GM19463 (cell line): ENCODE results near the gene SNX18.

Experiments
- ATAC-seq: cut with Tn5 transposase; IDR thresholded peaks from one replicate; pipeline ENCODE4 v1.9.1; 2021; ENCODE audit warnings: mild to moderate bottlenecking, moderate library complexity; ENCODE audit not compliant: unreplicated experiment

The SNX18 gene

DNA sequence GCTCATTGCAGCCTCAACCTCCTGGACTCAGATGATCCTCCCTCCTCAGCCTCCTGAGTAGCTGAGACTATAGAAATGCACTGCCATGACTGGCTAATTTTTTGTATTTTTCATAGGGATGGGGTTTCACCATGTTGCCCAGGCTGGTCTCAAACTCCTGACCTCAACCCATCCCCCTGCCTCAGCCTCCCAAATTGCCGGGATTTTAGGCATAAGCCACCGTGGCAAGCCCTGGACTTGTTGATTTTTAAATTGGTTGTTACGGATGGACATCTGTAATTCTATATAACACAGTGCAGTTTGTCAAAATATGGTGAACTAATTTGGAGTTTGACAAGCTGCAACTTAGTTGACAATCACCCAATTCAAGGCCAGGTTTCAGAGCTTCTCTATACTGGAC, 22.7 kb downstream of the SNX18 start:
- no peak for ATAC-seq

DNA sequence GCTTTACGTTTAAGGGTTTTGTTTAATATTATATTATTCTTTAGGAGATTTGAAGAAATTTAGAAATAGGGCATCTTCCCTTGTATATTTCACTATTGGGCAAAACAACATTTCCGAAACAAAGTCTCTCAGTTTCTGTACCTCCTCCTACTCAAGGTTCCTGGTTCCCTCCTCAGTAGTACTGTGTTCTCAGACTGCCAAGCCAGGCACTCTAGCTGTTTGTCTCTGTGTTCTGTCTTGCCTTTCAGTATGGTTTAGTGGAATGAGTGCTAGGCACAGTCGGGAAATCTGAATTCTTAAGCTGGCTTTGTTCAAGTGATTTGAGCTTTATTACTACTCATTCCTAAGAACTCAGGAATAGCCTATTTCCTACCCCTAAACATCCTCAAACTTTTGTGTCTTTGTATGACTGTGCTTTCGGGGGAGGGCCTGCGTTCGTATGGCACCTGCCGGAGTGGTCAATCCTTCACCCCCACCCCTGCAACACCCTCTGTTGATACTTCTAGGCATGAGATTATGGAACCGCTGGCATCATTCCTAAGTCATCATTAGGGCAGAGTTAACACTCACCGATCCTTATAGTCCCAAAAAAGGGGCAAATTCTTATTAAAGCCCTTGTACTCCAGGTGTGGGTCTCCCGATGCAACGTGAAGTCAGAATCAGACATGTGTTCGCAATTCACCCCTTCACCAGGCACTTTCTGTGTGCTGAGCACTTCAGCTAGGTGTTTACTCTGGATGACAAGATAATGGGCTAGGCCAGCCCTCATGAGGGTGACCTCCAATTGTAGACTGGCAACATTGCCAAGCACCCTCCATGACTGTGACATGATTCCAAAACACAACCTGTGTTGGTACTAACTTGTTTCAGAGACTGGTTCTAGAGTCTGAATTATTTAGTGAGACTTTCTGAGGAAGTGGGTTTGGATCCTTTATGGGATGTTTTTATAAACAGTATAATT, 24.5 kb downstream of the SNX18 start:
- ATAC-seq, result no peak

DNA sequence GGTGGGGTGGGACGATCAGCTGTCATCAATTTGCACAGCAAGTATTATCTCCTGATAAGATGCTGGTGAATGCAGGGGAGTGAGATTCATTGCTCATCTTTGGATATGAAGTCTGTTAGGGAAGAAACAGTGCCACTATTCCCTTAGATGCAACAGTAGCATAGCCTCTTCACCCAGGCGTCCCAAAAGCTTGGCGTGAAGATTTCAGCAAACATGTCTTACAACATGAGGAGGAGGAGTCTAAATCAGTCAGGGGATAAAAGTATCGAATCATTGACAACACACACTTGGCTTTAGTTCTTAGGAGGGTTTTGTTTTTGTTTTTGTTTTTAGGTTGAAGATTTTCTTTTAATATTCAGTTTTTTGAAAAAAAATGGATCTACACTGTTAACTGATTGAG, 26.5 kb downstream of the SNX18 start:
- ATAC-seq, result no peak

DNA sequence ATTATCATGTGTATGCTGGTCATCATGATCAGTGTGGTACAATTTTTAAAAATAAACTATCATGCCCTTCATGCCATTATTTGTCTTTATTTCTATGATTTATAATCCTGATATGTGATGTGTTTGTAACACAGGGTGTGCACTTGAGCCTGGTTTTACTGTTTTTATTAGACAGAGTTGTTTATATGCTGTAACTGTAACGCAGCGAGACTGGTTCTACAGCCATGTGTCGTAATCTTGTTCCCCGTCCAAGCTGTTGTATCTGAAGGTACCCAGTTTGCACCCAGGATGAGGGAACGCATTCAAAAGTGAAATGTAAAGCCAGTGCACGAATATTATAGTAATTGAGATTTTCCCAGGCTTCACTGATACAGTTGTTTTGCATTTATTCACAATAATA, 28.2 kb downstream of the SNX18 start:
- ATAC-seq, result no peak

DNA sequence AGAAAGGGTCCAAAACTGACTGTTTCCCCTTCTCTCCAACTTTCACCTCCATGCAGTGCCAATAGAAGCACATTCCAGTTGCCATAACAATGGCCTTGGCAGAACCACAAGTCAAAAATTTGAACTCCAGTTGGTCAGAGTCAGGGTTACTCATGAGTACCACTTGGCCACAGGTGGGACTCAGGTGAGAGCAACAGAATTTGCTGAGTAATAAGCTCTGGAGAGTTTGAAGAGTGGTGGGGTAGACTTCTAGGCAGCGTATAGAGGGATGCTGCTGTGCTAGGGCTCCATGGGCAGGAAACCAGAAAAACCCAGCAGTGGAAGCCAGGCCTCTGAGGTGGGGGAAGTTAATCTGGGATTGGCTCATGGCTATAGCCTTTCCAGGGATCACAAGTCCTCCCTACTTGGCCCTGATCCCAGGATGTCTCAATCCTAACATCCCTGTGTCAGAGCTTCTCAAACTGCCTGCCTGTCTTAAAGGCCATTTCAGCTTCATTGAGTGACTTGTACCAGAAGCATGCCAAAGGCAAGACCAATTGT, 30.2 kb downstream of the SNX18 start:
- no peak for ATAC-seq

DNA sequence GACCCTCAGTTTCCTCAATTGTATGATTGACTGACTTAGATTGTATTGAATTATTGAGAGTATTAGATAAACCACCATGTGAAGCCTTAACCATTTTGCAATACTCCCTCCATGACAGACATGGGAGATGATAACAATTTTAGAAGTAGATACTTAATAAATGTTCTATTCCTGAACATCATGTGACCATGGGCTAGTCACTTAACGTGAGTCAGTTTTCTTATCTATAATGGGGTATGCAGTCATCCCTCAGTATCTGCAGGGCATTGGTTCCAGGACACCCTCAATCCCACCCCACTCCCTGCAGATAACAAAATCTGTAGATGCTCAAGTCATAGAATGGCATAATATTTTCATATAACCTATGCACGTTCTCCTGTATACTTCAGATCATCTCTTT, 31.0 kb downstream of the SNX18 start:
- ATAC-seq, result no peak

- ATAC-seq, result no peak
Measured at GRCh38 chr5:54551292-54551691, 33.7 kb downstream of the SNX18 start.

DNA sequence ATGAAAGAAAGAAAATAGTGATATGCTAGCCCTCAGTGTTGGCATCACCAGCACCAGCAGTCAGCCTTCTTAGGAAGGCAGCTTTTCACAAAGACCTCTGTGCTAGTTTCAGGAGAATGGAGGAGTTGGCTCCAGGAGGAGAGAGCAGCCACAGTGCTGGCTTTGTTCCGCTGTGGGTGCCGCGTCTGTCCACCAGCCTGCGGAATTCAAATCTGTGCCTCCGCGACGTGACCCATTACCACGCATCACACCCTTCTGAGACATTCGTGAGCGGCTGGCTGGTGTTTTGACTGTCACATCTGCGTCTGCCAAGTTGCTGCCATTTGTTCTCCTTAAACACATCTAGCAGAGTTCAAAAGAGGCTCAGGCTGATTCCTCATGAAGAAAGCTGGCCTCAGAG, 34.4 kb downstream of the SNX18 start:
- no peak for ATAC-seq

- no peak for ATAC-seq
Measured at GRCh38 chr5:54552446-54552845, 34.9 kb downstream of the SNX18 start.

DNA sequence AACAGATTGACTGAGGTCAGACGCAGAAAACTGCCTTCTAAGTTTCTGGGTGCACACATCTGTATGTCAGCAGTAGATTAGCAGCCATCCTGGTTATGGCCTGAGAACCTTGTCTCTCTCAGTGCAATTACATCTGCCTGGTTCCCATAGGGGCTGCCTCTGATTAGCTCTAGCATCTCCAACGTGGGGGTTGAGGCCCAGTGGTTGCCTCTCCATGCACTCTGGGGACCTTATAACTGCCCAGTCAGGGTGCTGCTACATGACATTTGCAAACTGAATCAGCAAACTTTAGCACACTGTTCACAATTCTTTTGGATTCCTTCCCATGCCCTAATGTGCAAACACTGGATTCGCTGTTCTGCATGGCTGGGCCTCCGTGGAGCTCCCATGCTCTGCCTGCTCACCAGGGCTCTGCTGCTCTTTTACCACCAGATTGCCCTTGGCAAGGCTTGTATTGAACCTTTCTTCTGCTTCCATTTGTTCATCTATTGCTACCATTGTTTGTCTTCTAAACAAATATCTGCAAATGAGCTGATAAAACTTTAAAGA, 36.2 kb downstream of the SNX18 start:
- no peak for ATAC-seq

DNA sequence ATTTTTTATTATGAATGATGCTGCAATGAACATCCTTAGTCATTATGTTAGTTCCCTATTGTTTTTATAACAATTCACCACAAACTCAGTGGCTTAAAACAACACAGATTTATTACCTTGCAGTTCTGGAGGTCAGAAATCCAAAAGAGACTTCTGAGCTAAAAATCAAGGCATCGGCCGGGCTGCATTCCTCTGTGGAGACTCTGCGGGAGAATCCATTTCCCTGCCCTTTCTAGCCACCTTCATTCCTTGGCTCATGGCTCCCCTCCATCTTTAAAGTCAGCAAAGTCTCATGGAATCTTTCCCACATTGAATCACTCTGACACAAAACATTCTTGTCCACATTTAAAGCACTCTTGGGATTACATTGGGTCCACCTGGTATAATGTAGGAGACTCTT, 38.6 kb downstream of the SNX18 start:
- ATAC-seq, result no peak

DNA sequence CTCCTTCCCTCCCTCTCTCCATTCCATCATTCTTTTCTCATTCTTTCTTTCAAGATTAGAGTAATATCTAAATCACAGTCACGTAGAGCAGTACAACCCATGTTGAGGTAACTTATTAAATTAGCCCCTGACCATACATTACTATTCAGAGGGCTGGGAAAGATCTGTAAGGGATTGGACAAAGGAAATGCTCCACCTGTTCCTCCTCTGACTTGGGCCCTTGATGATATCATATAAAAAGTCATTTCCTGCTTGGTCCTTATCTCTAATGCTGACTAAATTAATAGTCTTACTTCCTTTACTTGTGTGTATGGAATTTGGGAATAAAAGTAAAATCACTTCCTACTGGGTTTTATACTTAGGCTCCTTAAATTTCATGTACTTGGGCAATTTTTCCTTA, 40.8 kb downstream of the SNX18 start:
- ATAC-seq, result no peak

GRCh38 chr5:54561651-54562050, 44.1 kb downstream of the SNX18 start:
- ATAC-seq, result no peak

GRCh38 chr5:54563083-54563761, 45.7 kb downstream of the SNX18 start:
- no peak for ATAC-seq

DNA sequence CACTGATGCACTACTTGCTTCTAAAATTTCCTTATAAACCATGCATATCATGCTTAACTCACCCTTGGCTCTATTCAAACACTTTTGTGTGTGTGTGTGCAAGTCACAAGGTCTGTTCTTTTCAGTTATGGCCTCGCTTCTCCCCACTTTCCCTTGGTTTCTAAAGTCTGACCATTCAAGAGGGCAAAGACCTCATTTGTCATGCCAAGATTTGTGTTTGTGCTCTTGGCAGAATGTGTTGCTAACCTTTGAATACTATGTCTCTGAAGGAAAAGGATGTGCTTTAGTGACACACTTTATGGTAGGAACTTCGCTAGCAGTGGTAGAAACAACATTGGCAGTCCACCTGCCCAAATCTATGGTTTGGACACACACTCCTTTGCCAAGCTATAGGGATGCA, 50.4 kb downstream of the SNX18 start:
- ATAC-seq, result no peak

GRCh38 chr5:54570916-54571315, 53.4 kb downstream of the SNX18 start:
- no peak for ATAC-seq

DNA sequence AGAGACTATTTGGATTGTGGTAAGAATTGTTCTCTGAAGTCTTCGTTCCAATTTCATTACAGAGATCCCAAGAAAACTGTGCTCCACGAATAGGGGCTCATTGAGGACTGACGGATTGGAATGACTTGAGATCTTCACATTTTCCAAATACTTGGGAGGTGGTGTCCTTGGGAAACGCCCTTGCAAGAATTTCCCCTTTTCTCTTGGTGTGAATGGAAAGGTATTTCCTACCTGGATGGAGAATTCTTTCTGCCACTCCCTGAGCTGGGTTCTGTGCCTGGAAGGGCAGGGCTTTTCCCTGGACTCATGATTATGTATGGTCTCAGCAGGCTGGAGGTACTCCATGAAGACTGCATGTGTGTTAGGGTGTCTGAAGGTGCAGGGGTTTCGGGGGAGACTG, 53.9 kb downstream of the SNX18 start:
- no peak for ATAC-seq

GRCh38 chr5:54573812-54574489, 56.4 kb downstream of the SNX18 start:
- no peak for ATAC-seq

DNA sequence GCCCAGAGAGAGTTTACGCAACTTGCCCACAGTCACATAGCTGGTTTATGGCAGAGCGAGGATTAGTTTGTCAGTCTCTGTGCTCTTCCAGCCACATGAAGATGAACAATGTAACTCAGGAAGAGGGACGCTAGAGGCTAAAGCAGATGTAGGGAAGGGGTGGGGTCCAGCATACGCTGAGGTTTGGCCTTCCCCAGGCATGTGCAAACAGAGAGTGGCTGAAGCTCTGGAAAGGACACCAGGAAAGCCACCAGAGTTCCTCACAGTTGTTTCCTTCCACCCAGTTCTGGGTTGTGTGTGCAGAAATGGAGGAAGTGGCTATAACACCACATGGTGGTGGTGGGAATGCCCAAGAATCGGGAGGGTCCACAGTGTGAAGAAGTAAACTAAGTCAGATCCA, 60.0 kb downstream of the SNX18 start:
- ATAC-seq, result no peak

GRCh38 chr5:54577937-54578653, 60.5 kb downstream of the SNX18 start:
- no peak for ATAC-seq
